ENCODE measurements around the gene KANSL2. TPM values are rescaled to one million over a fixed set of nuclear protein-coding genes. Genes with fewer than 3 reads are reported as not detected.

Gene KANSL2
- total and polyA plus RNA-seq, 9 of the 15 experiments (the other 6 are each of a cell fraction or from before 2014, with no cell fraction given) = 41.1 to 89.8 (median 55.4) TPM

GRCh38 chr12:48693572-48693971 is 11.5 kb upstream of the KANSL2 start (continued):
- TF ChIP-seq ZNF407 (IDR thresholded peaks at IDR 0.05; ENCODE audit: low read depth) (no peak), EP400 (IDR thresholded peaks at IDR 0.05) (no peak)

Data from K562 (cell line).